Panc1 (cell line): ENCODE data around the gene COL6A2. TPM values are rescaled to one million over a fixed set of nuclear protein-coding genes. Genes with fewer than 3 reads are reported as not detected.

Experiments used
- ATAC-seq: fragments of 200-7000 bp; cut with Tn5 transposase; 2 replicates; pipeline ENCODE4 v1.9.1; 2020; ENCODE audit warnings: mild to moderate bottlenecking, moderate library complexity
- BruUV-seq: library from RNA; stranded (reverse); fragments of 400-500 nt; replicated peaks from 2 replicates; lab custom pipeline; 2021; lab: Mats Ljungman, UMichigan
- CTCF ChIA-PET: fragments of 300-600 bp; sonication (Branson Sonifier 250); formaldehyde crosslinking; loops from one replicate; lab custom pipeline; 2022; ENCODE audit warnings: antibody characterized with exemption; lab: Charles Lee
- POLR2A ChIA-PET: fragments of 300-600 bp; sonication (Branson Sonifier 250); formaldehyde crosslinking; loops from one replicate; lab custom pipeline; 2022; ENCODE audit warnings: antibody characterized with exemption; lab: Charles Lee
- DNase-seq: peaks from one replicate; pipeline ENCODE4 v3.0.0-alpha.2; 2010; ENCODE audit warnings: low read depth, low spot score
- H3K27ac ChIP-seq: 2 replicates; pipeline ENCODE4 v1.5.1; 2011; ENCODE audit warnings: mild to moderate bottlenecking, low read length, inconsistent platforms
- H3K27me3 ChIP-seq: fragments of 200-500 bp; sonication (Bioruptor generic); 2 replicates; pipeline ENCODE4 v1.6.0; 2014; ENCODE audit warnings: low read length, inconsistent platforms; ENCODE audit not compliant: control insufficient read depth, insufficient read depth
- H3K36me3 ChIP-seq: fragments of 200-500 bp; sonication (Bioruptor generic); 2 replicates; pipeline ENCODE4 v1.5.1; 2014; ENCODE audit warnings: inconsistent platforms, mild to moderate bottlenecking, low read length, moderate library complexity; ENCODE audit not compliant: control insufficient read depth, insufficient read depth
- H3K4me1 ChIP-seq: 2 replicates; pipeline ENCODE4 v1.5.1; 2011; ENCODE audit warnings: inconsistent platforms, mild to moderate bottlenecking, low read length, moderate library complexity; ENCODE audit not compliant: control insufficient read depth, insufficient read depth
- H3K4me3 ChIP-seq, 2 experiments: 2 replicates each; pipeline ENCODE4 v1.5.1; 2011 to 2012; ENCODE audit warnings: low read depth in 2 of 2, low read length in 2 of 2, mild to moderate bottlenecking in 2 of 2, inconsistent platforms in 1 of 2, moderate library complexity in 1 of 2
- H3K9me3 ChIP-seq: fragments of 200-500 bp; sonication (Bioruptor generic); 2 replicates; pipeline ENCODE4 v1.5.1; 2014; ENCODE audit warnings: low read depth, mild to moderate bottlenecking, inconsistent platforms, low read length, moderate library complexity; ENCODE audit not compliant: control insufficient read depth, insufficient read depth
- POLR2AphosphoS5 ChIP-seq: IDR thresholded peaks from 2 replicates; pipeline ENCODE4 v1.6.1; 2012; ENCODE audit warnings: mild to moderate bottlenecking, low read depth, low read length, moderate library complexity
- SIN3A ChIP-seq: IDR thresholded peaks from 2 replicates; pipeline ENCODE4 v1.6.1; 2012; ENCODE audit warnings: low read depth, mild to moderate bottlenecking, low read length, moderate library complexity, borderline replicate concordance; ENCODE audit not compliant: insufficient read depth
- TCF7L2 ChIP-seq: IDR thresholded peaks from 2 replicates; pipeline ENCODE4 v1.6.1; 2011; ENCODE audit warnings: mild to moderate bottlenecking, low read depth, low read length, inconsistent platforms
- in situ Hi-C: cut with HindIII; loops from 2 replicates; pipeline ENCODE4 v1.10.0; 2016; ENCODE audit warnings: low sequenced_read_pairs, low pct_unique_long_range_greater_than_20kb
- intact Hi-C: fragments of 100-400 bp; cut with micrococcal nuclease; formaldehyde crosslinking; loops from one replicate; pipeline ENCODE4 v1.10.0; 2022; ENCODE audit not compliant: unreplicated experiment
- total RNA-seq: library from RNA; stranded (reverse); gene quantifications from one replicate; pipeline ENCODE4 v1.2.1, GENCODE V29; 2021; ENCODE audit not compliant: unreplicated experiment
- TF ChIP-seq, protein P1 (sequence below), 2 experiments: IDR thresholded peaks; 2 replicates each; pipeline ENCODE4 v1.6.1; 2011 to 2012; ENCODE audit warnings: low read depth in 2 of 2, control low read depth in 1 of 2, low read length in 1 of 2, mild to moderate bottlenecking in 1 of 2, moderate library complexity in 1 of 2; ENCODE audit not compliant: insufficient read depth in 1 of 2
- TF ChIP-seq, protein P2 (sequence below): fragments of 450-650 bp; IDR thresholded peaks from 2 replicates; pipeline ENCODE4 v1.5.1; 2017; ENCODE audit warnings: mild to moderate bottlenecking

The COL6A2 gene
- total RNA-seq, 1 experiment from 2014 or later, result 29.9 TPM

DNA sequence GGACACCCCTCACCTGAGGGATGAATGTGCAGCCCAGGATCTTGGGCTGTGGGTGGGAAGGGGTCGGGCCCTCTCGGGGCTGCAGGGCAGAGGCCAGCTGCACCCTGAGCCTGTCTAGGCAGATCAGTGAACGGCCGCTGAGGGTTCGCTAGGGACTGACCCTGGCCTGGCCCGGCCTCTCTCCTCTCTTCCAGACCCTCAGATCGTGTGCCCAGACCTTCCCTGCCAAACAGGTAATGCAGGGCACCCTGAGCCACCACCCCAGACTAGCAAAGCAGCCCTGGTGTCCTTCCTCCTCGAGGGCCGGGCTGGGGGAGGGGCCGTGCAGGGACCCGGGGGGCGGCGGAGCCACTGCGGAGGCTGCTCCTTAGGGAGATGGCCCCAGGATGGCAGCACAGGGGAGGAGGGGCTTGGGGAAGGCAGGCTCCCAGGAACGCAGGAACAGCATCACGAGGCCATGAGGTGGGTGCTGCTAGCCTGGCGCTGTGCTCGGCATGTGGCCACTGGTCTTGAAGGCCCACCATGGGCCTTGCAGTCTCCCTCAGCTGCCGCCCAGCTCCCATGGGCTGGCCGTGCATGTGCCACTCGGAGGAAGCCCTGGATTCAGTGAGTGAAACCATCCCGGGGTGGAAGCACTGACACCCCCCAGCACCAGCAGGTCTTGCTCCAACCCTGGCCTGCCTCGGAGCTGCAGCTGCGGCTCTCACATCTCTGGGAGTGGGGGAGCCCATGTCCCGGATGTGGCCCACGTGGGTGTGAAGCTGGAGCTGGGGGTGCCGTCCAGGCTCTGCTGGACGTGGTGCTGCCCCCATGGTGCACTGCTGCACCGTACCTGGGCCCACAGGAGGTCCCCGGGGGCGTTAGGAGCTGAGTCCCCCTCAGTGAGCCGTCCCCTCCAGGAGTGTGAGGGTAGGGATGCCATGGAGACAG is 28.7 kb downstream of the COL6A2 start:
- TF ChIP-seq POLR2AphosphoS5 (no peak), SIN3A (no peak), TCF7L2 (no peak)
- TF ChIP-seq, protein P1, sequence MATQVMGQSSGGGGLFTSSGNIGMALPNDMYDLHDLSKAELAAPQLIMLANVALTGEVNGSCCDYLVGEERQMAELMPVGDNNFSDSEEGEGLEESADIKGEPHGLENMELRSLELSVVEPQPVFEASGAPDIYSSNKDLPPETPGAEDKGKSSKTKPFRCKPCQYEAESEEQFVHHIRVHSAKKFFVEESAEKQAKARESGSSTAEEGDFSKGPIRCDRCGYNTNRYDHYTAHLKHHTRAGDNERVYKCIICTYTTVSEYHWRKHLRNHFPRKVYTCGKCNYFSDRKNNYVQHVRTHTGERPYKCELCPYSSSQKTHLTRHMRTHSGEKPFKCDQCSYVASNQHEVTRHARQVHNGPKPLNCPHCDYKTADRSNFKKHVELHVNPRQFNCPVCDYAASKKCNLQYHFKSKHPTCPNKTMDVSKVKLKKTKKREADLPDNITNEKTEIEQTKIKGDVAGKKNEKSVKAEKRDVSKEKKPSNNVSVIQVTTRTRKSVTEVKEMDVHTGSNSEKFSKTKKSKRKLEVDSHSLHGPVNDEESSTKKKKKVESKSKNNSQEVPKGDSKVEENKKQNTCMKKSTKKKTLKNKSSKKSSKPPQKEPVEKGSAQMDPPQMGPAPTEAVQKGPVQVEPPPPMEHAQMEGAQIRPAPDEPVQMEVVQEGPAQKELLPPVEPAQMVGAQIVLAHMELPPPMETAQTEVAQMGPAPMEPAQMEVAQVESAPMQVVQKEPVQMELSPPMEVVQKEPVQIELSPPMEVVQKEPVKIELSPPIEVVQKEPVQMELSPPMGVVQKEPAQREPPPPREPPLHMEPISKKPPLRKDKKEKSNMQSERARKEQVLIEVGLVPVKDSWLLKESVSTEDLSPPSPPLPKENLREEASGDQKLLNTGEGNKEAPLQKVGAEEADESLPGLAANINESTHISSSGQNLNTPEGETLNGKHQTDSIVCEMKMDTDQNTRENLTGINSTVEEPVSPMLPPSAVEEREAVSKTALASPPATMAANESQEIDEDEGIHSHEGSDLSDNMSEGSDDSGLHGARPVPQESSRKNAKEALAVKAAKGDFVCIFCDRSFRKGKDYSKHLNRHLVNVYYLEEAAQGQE (IDR thresholded peaks at IDR 0.05; ENCODE audit: insufficient read depth in 1 of 2, low read depth in 2 of 2, low read length in 1 of 2), result no peak
- TF ChIP-seq, protein P2, sequence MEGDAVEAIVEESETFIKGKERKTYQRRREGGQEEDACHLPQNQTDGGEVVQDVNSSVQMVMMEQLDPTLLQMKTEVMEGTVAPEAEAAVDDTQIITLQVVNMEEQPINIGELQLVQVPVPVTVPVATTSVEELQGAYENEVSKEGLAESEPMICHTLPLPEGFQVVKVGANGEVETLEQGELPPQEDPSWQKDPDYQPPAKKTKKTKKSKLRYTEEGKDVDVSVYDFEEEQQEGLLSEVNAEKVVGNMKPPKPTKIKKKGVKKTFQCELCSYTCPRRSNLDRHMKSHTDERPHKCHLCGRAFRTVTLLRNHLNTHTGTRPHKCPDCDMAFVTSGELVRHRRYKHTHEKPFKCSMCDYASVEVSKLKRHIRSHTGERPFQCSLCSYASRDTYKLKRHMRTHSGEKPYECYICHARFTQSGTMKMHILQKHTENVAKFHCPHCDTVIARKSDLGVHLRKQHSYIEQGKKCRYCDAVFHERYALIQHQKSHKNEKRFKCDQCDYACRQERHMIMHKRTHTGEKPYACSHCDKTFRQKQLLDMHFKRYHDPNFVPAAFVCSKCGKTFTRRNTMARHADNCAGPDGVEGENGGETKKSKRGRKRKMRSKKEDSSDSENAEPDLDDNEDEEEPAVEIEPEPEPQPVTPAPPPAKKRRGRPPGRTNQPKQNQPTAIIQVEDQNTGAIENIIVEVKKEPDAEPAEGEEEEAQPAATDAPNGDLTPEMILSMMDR, result no peak
- H3K4me3 ChIP-seq, result no peak overlapping the region
- H3K4me1 ChIP-seq, result no peaks in the 10 kb centered on the region
- H3K9me3 ChIP-seq, result no peaks in the 10 kb centered on the region
- POLR2A ChIA-PET, result no interaction called here
- DNase-seq (no peak), ATAC-seq (no peak)
- intact Hi-C loops, result no loop called here
- no peaks in the 10 kb centered on the region for H3K36me3 ChIP-seq
- in situ Hi-C loops, result no loop called here
- CTCF ChIA-PET, result no interaction called here
- no peaks in the 10 kb centered on the region for H3K27me3 ChIP-seq
- no TSS peak for BruUV-seq
- no peak overlapping the region for H3K27ac ChIP-seq

DNA sequence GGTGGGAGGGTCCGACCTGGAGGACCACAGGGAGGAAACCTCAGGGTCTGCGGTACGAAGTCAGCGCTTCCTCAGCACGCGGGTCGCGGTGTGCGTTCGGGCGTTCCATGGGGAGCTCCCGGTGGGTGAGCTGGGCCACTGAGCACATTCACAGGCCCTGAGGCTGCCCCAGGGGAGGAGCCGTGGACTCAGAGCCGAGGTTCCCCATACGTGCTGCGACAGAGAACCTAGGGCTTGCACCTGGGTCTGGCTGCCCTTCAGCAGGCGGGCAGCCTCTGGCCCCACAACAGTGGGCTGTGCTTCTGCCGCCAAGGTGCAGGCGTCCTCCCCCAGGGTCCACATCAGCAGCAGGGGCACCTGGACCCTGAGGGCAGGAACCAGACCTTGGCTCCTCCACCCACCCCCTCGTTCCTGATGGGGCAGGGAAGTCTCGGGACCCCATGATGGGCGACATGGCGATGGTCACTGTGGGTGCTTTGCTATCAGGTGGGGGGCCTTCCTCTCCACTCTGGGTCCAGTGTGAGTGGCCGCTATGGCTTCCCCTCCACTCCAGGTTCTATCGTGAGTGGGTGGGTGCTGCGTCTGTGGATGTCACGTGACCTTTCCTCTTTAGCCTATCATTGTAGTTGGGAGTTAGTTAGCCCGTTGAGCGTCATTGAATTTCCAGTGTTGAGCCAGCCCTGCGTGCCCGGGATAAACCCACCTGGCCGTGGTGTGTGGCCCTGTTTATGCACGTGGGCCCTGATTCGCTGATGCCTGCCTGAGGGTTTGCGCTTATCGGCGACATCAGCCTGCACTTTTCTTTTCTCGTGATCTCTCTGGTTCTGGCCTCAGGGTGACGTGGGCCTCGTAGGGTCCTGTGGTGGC is 29.6 kb downstream of the COL6A2 start:
- no peak overlapping the region for H3K27ac ChIP-seq
- POLR2A ChIA-PET, result no interaction called here
- no peaks in the 10 kb centered on the region for H3K4me1 ChIP-seq
- TF ChIP-seq, protein P1 (IDR thresholded peaks at IDR 0.05; ENCODE audit: insufficient read depth in 1 of 2, low read depth in 2 of 2, low read length in 1 of 2), result no peak
- TF ChIP-seq SIN3A, result no peak
- no peak for TF ChIP-seq TCF7L2
- TF ChIP-seq, protein P2, result no peak
- no peak for TF ChIP-seq POLR2AphosphoS5
- H3K27me3 ChIP-seq, result no peaks in the 10 kb centered on the region
- no peaks in the 10 kb centered on the region for H3K9me3 ChIP-seq
- intact Hi-C loops (no loop called here), in situ Hi-C loops (no loop called here)
- no peaks in the 10 kb centered on the region for H3K36me3 ChIP-seq
- H3K4me3 ChIP-seq, result no peak overlapping the region
- CTCF ChIA-PET, result no interaction called here
- no peak for DNase-seq
- ATAC-seq, result no peak
- BruUV-seq, result no TSS peak
